ENCODE results near the gene BAZ1A. TPM values are rescaled to one million over a fixed set of nuclear protein-coding genes. Genes with fewer than 3 reads are reported as not detected.

The BAZ1A gene
- total and polyA plus RNA-seq, 2 experiments from 2014 or later, result 24.2 to 26.8 TPM

- no peaks in the 10 kb centered on the region for H3K36me3 ChIP-seq (ENCODE audit: insufficient read depth)
- H4K20me1 ChIP-seq (replicated peaks; ENCODE audit: insufficient read depth), result no peaks in the 10 kb centered on the region
- Mint-ChIP-seq H3K4me3 (no peak overlapping the region), H3K9me3 (no peaks in the 10 kb centered on the region), H3K36me3 (ENCODE audit: low read depth) (peaks cover 5% of the 10 kb centered on the region; the same call in 1 of the 3 replicates), H3K4me1 (no peaks in the 10 kb centered on the region), H3K27ac (no peak overlapping the region), H3K27me3 (ENCODE audit: insufficient read depth, low read depth, poor library complexity) (no peaks in the 10 kb centered on the region)
- no peak overlapping the region for H3K4me3 ChIP-seq
- H3K9me2 ChIP-seq (ENCODE audit: insufficient read depth), result no peaks in the 10 kb centered on the region
- no peak overlapping the region for H2AFZ ChIP-seq
- H3K79me2 ChIP-seq (replicated peaks; ENCODE audit: insufficient read depth), result no peaks in the 10 kb centered on the region
- no peaks in the 10 kb centered on the region for H3F3A ChIP-seq (replicated peaks; ENCODE audit: low read depth)
- no peak for TF ChIP-seq POLR2AphosphoS5 (IDR thresholded peaks at IDR 0.05; ENCODE audit: low read depth)
- TF ChIP-seq NANOG (IDR thresholded peaks at IDR 0.05; ENCODE audit: borderline replicate concordance), result no peak
- no peak for TF ChIP-seq JUNB (IDR thresholded peaks at IDR 0.05; ENCODE audit: unreplicated experiment)
- TF ChIP-seq ETS1 (IDR thresholded peaks at IDR 0.05), result no peak
- TF ChIP-seq ZNF114 (CRISPR knock-in tag; IDR thresholded peaks at IDR 0.05), result no peak
- TF ChIP-seq ZNF331 (CRISPR knock-in tag; IDR thresholded peaks at IDR 0.05; ENCODE audit: low read depth), result no peak
- TF ChIP-seq EZH2phosphoT487 (IDR thresholded peaks at IDR 0.05; ENCODE audit: unreplicated experiment), result no peak
- TF ChIP-seq, protein P1, sequence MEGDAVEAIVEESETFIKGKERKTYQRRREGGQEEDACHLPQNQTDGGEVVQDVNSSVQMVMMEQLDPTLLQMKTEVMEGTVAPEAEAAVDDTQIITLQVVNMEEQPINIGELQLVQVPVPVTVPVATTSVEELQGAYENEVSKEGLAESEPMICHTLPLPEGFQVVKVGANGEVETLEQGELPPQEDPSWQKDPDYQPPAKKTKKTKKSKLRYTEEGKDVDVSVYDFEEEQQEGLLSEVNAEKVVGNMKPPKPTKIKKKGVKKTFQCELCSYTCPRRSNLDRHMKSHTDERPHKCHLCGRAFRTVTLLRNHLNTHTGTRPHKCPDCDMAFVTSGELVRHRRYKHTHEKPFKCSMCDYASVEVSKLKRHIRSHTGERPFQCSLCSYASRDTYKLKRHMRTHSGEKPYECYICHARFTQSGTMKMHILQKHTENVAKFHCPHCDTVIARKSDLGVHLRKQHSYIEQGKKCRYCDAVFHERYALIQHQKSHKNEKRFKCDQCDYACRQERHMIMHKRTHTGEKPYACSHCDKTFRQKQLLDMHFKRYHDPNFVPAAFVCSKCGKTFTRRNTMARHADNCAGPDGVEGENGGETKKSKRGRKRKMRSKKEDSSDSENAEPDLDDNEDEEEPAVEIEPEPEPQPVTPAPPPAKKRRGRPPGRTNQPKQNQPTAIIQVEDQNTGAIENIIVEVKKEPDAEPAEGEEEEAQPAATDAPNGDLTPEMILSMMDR (conservative IDR thresholded peaks at IDR 0.05; ENCODE audit: low read depth in 2 of 2), result no peak
- TF ChIP-seq EZH2 (IDR thresholded peaks at IDR 0.05; ENCODE audit: low read depth, unreplicated experiment), result no peak
- TF ChIP-seq STAT1 (IDR thresholded peaks at IDR 0.05; ENCODE audit: unreplicated experiment), result no peak
- TF ChIP-seq ZNF462 (CRISPR knock-in tag; IDR thresholded peaks at IDR 0.05), result no peak
- TF ChIP-seq CREB1 (CRISPR knock-in tag; IDR thresholded peaks at IDR 0.05; ENCODE audit: low read depth), result no peak
- TF ChIP-seq, protein P2, sequence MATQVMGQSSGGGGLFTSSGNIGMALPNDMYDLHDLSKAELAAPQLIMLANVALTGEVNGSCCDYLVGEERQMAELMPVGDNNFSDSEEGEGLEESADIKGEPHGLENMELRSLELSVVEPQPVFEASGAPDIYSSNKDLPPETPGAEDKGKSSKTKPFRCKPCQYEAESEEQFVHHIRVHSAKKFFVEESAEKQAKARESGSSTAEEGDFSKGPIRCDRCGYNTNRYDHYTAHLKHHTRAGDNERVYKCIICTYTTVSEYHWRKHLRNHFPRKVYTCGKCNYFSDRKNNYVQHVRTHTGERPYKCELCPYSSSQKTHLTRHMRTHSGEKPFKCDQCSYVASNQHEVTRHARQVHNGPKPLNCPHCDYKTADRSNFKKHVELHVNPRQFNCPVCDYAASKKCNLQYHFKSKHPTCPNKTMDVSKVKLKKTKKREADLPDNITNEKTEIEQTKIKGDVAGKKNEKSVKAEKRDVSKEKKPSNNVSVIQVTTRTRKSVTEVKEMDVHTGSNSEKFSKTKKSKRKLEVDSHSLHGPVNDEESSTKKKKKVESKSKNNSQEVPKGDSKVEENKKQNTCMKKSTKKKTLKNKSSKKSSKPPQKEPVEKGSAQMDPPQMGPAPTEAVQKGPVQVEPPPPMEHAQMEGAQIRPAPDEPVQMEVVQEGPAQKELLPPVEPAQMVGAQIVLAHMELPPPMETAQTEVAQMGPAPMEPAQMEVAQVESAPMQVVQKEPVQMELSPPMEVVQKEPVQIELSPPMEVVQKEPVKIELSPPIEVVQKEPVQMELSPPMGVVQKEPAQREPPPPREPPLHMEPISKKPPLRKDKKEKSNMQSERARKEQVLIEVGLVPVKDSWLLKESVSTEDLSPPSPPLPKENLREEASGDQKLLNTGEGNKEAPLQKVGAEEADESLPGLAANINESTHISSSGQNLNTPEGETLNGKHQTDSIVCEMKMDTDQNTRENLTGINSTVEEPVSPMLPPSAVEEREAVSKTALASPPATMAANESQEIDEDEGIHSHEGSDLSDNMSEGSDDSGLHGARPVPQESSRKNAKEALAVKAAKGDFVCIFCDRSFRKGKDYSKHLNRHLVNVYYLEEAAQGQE (IDR thresholded peaks at IDR 0.05; ENCODE audit: unreplicated experiment), result no peak
- no peak overlapping the region; the same call in 1 of the 2 replicates for H3K27ac ChIP-seq (ENCODE audit: low read depth)
- DNase-seq (ENCODE audit: low spot score) (no peak), ATAC-seq (no peak)
- no peak overlapping the region for H3K4me2 ChIP-seq
- H3K4me1 ChIP-seq (ENCODE audit: insufficient read depth), result no peaks in the 10 kb centered on the region
- no peaks in the 10 kb centered on the region for H3K27me3 ChIP-seq (ENCODE audit: insufficient read depth)
Observed at GRCh38 chr14:34750233-34750632, 124.9 kb downstream of the BAZ1A start.
